Panc1 (cell line): ENCODE measurements around the gene CCDC12. TPM values are rescaled to one million over a fixed set of nuclear protein-coding genes. Genes with fewer than 3 reads are reported as not detected.

Experiments
- ATAC-seq: fragments of 200-7000 bp; cut with Tn5 transposase; 2 replicates; pipeline ENCODE4 v1.9.1; 2020; ENCODE audit warnings: mild to moderate bottlenecking, moderate library complexity
- BruUV-seq: library from RNA; stranded (reverse); fragments of 400-500 nt; replicated peaks from 2 replicates; lab custom pipeline; 2021; lab: Mats Ljungman, UMichigan
- CTCF ChIA-PET: fragments of 300-600 bp; sonication (Branson Sonifier 250); formaldehyde crosslinking; loops from one replicate; lab custom pipeline; 2022; ENCODE audit warnings: antibody characterized with exemption; lab: Charles Lee
- POLR2A ChIA-PET: fragments of 300-600 bp; sonication (Branson Sonifier 250); formaldehyde crosslinking; loops from one replicate; lab custom pipeline; 2022; ENCODE audit warnings: antibody characterized with exemption; lab: Charles Lee
- DNase-seq: peaks from one replicate; pipeline ENCODE4 v3.0.0-alpha.2; 2010; ENCODE audit warnings: low read depth, low spot score
- H3K27ac ChIP-seq: 2 replicates; pipeline ENCODE4 v1.5.1; 2011; ENCODE audit warnings: mild to moderate bottlenecking, low read length, inconsistent platforms
- H3K27me3 ChIP-seq: fragments of 200-500 bp; sonication (Bioruptor generic); 2 replicates; pipeline ENCODE4 v1.6.0; 2014; ENCODE audit warnings: low read length, inconsistent platforms; ENCODE audit not compliant: control insufficient read depth, insufficient read depth
- H3K36me3 ChIP-seq: fragments of 200-500 bp; sonication (Bioruptor generic); 2 replicates; pipeline ENCODE4 v1.5.1; 2014; ENCODE audit warnings: inconsistent platforms, mild to moderate bottlenecking, low read length, moderate library complexity; ENCODE audit not compliant: control insufficient read depth, insufficient read depth
- H3K4me1 ChIP-seq: 2 replicates; pipeline ENCODE4 v1.5.1; 2011; ENCODE audit warnings: inconsistent platforms, mild to moderate bottlenecking, low read length, moderate library complexity; ENCODE audit not compliant: control insufficient read depth, insufficient read depth
- H3K4me3 ChIP-seq, 2 experiments: 2 replicates each; pipeline ENCODE4 v1.5.1; 2011 to 2012; ENCODE audit warnings: low read depth in 2 of 2, low read length in 2 of 2, mild to moderate bottlenecking in 2 of 2, inconsistent platforms in 1 of 2, moderate library complexity in 1 of 2
- H3K9me3 ChIP-seq: fragments of 200-500 bp; sonication (Bioruptor generic); 2 replicates; pipeline ENCODE4 v1.5.1; 2014; ENCODE audit warnings: low read depth, mild to moderate bottlenecking, inconsistent platforms, low read length, moderate library complexity; ENCODE audit not compliant: control insufficient read depth, insufficient read depth
- POLR2AphosphoS5 ChIP-seq: IDR thresholded peaks from 2 replicates; pipeline ENCODE4 v1.6.1; 2012; ENCODE audit warnings: mild to moderate bottlenecking, low read depth, low read length, moderate library complexity
- SIN3A ChIP-seq: IDR thresholded peaks from 2 replicates; pipeline ENCODE4 v1.6.1; 2012; ENCODE audit warnings: low read depth, mild to moderate bottlenecking, low read length, moderate library complexity, borderline replicate concordance; ENCODE audit not compliant: insufficient read depth
- TCF7L2 ChIP-seq: IDR thresholded peaks from 2 replicates; pipeline ENCODE4 v1.6.1; 2011; ENCODE audit warnings: mild to moderate bottlenecking, low read depth, low read length, inconsistent platforms
- in situ Hi-C: cut with HindIII; loops from 2 replicates; pipeline ENCODE4 v1.10.0; 2016; ENCODE audit warnings: low sequenced_read_pairs, low pct_unique_long_range_greater_than_20kb
- intact Hi-C: fragments of 100-400 bp; cut with micrococcal nuclease; formaldehyde crosslinking; loops from one replicate; pipeline ENCODE4 v1.10.0; 2022; ENCODE audit not compliant: unreplicated experiment
- total RNA-seq: library from RNA; stranded (reverse); gene quantifications from one replicate; pipeline ENCODE4 v1.2.1, GENCODE V29; 2021; ENCODE audit not compliant: unreplicated experiment
- TF ChIP-seq, protein P1 (sequence below): fragments of 450-650 bp; IDR thresholded peaks from 2 replicates; pipeline ENCODE4 v1.5.1; 2017; ENCODE audit warnings: mild to moderate bottlenecking
- TF ChIP-seq, protein P2 (sequence below), 2 experiments: IDR thresholded peaks; 2 replicates each; pipeline ENCODE4 v1.6.1; 2011 to 2012; ENCODE audit warnings: low read depth in 2 of 2, control low read depth in 1 of 2, low read length in 1 of 2, mild to moderate bottlenecking in 1 of 2, moderate library complexity in 1 of 2; ENCODE audit not compliant: insufficient read depth in 1 of 2

Gene CCDC12
- total RNA-seq, 1 experiment from 2014 or later, result 35.5 TPM

DNA sequence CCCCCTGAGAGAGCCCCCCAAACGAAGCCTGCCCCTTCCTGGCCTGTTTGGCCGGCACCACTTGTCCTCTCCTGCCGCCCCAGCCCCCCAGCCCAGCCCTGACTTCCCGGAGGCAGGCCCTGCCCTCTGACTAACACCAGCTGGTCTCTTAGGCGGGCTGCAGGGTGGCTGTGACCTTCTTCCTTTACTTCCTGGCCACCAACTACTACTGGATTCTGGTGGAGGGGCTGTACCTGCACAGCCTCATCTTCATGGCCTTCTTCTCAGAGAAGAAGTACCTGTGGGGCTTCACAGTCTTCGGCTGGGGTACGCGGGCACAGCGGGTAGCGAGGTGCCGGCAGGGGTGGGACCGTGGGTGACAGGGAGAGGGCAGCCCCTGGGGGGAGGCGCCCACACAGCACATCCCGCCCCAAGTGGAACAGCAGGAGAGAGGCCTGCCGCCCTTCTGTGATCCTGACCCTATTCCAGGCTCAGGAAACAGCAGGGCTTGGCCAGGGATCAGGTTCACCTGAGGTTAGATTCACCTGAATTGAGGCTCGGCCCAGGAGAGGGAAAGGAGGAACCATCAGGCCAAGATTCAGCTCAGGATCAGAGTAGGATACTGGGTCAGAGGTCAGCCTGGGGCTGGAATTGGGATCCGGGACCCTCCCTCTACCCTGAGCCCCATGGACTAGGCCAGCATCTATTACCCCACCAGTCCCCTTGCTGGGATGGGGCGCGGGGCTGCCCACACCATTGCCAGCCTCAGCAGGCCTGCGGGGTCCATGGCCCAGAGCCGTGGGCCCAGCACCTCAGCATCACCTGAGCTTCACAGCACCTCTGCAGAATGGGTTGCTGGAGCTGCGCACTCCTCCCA lies 77.2 kb downstream of the CCDC12 start:
- H3K4me3 ChIP-seq, result no peak overlapping the region
- H3K27ac ChIP-seq, result no peak overlapping the region
- no peaks in the 10 kb centered on the region for H3K9me3 ChIP-seq
- CTCF ChIA-PET, result no interaction called here
- in situ Hi-C loops, result no loop called here
- BruUV-seq, result no TSS peak
- ATAC-seq (no peak), DNase-seq (no peak)
- H3K36me3 ChIP-seq, result no peaks in the 10 kb centered on the region
- no peaks in the 10 kb centered on the region for H3K27me3 ChIP-seq
- POLR2A ChIA-PET, result no interaction called here
- no peaks in the 10 kb centered on the region for H3K4me1 ChIP-seq
- no peak for TF ChIP-seq TCF7L2
- no peak for TF ChIP-seq SIN3A
- TF ChIP-seq, protein P1, sequence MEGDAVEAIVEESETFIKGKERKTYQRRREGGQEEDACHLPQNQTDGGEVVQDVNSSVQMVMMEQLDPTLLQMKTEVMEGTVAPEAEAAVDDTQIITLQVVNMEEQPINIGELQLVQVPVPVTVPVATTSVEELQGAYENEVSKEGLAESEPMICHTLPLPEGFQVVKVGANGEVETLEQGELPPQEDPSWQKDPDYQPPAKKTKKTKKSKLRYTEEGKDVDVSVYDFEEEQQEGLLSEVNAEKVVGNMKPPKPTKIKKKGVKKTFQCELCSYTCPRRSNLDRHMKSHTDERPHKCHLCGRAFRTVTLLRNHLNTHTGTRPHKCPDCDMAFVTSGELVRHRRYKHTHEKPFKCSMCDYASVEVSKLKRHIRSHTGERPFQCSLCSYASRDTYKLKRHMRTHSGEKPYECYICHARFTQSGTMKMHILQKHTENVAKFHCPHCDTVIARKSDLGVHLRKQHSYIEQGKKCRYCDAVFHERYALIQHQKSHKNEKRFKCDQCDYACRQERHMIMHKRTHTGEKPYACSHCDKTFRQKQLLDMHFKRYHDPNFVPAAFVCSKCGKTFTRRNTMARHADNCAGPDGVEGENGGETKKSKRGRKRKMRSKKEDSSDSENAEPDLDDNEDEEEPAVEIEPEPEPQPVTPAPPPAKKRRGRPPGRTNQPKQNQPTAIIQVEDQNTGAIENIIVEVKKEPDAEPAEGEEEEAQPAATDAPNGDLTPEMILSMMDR, result no peak
- no peak for TF ChIP-seq POLR2AphosphoS5
- TF ChIP-seq, protein P2, sequence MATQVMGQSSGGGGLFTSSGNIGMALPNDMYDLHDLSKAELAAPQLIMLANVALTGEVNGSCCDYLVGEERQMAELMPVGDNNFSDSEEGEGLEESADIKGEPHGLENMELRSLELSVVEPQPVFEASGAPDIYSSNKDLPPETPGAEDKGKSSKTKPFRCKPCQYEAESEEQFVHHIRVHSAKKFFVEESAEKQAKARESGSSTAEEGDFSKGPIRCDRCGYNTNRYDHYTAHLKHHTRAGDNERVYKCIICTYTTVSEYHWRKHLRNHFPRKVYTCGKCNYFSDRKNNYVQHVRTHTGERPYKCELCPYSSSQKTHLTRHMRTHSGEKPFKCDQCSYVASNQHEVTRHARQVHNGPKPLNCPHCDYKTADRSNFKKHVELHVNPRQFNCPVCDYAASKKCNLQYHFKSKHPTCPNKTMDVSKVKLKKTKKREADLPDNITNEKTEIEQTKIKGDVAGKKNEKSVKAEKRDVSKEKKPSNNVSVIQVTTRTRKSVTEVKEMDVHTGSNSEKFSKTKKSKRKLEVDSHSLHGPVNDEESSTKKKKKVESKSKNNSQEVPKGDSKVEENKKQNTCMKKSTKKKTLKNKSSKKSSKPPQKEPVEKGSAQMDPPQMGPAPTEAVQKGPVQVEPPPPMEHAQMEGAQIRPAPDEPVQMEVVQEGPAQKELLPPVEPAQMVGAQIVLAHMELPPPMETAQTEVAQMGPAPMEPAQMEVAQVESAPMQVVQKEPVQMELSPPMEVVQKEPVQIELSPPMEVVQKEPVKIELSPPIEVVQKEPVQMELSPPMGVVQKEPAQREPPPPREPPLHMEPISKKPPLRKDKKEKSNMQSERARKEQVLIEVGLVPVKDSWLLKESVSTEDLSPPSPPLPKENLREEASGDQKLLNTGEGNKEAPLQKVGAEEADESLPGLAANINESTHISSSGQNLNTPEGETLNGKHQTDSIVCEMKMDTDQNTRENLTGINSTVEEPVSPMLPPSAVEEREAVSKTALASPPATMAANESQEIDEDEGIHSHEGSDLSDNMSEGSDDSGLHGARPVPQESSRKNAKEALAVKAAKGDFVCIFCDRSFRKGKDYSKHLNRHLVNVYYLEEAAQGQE (IDR thresholded peaks at IDR 0.05; ENCODE audit: insufficient read depth in 1 of 2, low read depth in 2 of 2, low read length in 1 of 2), result no peak
- intact Hi-C loops, result no loop called here

DNA sequence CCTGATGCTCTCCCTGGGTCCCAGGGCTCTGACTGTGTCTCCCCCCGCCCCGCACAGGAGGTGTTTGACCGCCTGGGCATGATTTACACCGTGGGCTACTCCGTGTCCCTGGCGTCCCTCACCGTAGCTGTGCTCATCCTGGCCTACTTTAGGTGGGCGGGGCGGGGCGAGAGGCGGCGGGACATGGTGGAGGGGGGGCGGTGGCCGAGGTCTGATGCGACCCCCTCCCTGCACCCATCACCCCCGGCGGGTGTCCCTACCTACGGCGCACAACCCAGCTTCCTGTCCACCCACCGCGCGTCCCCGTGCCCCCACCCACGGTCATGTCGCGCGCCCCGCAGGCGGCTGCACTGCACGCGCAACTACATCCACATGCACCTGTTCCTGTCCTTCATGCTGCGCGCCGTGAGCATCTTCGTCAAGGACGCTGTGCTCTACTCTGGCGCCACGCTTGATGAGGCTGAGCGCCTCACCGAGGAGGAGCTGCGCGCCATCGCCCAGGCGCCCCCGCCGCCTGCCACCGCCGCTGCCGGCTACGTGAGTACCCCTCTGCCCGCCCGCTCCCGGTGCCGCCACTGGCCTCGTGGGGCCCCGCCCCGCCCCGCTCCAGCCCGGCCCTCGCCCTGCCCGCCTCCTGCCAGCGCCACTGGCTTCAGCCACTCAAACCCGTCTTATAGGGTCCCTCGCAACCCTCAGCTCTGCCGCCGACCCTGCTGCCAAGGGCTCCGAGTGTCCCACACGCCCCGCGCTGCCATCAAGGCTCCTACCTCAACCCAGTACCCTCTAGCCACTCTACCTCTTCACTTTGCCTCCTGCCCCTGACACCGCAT lies 78.0 kb downstream of the CCDC12 start:
- Histone ChIP-seq H3K9me3 (no peaks in the 10 kb centered on the region), H3K36me3 (no peaks in the 10 kb centered on the region), H3K27ac (no peak overlapping the region), H3K27me3 (no peaks in the 10 kb centered on the region), H3K4me3 (no peak overlapping the region), H3K4me1 (no peaks in the 10 kb centered on the region)
- intact Hi-C loops (no loop called here), in situ Hi-C loops (no loop called here)
- ChIA-PET CTCF (no interaction called here), POLR2A (no interaction called here)
- BruUV-seq, result no TSS peak
- ATAC-seq (no peak), DNase-seq (no peak)
- no peak for TF ChIP-seq SIN3A
- no peak for TF ChIP-seq POLR2AphosphoS5
- TF ChIP-seq, protein P2 (IDR thresholded peaks at IDR 0.05; ENCODE audit: insufficient read depth in 1 of 2, low read depth in 2 of 2, low read length in 1 of 2), result no peak
- TF ChIP-seq, protein P1, result no peak
- no peak for TF ChIP-seq TCF7L2
